Measurements from ENCODE around the gene EIF4E1B. TPM values are rescaled to one million over a fixed set of nuclear protein-coding genes. Genes with fewer than 3 reads are reported as not detected.

Gene EIF4E1B
- total RNA-seq, 1 experiment from 2014 or later: not detected

GRCh38 chr5:176690911-176691310, 60.4 kb downstream of the EIF4E1B start:
- DNase-seq (ENCODE audit: low read depth): no peak

- DNase-seq (ENCODE audit: low read depth): no peak
These were observed 61.0 kb downstream of the EIF4E1B start for GRCh38 chr5:176691524-176691923.

GRCh38 chr5:176692326-176692725, 61.9 kb downstream of the EIF4E1B start:
- no peak for DNase-seq (ENCODE audit: low read depth)

- DNase-seq (ENCODE audit: low read depth): no peak
These were observed 62.5 kb downstream of the EIF4E1B start for GRCh38 chr5:176692839-176693476.

GRCh38 chr5:176693477-176693851, 63.0 kb downstream of the EIF4E1B start:
- DNase-seq (ENCODE audit: low read depth): peak; percentile 6

- no peak for DNase-seq (ENCODE audit: low read depth)
These were observed 63.7 kb downstream of the EIF4E1B start for GRCh38 chr5:176694146-176694545.

- no peak for DNase-seq (ENCODE audit: low read depth)
These were observed 64.2 kb downstream of the EIF4E1B start for GRCh38 chr5:176694631-176695030.

- DNase-seq (ENCODE audit: low read depth): no peak
These were observed 64.6 kb downstream of the EIF4E1B start for GRCh38 chr5:176695073-176695472.

Other genes with a start within 250 kb of the EIF4E1B start
- 21.7 and 28.1 TPM in 2 replicates for gene NOP16, start 242.1 kb upstream of the EIF4E1B start, total RNA-seq (2014; rRNA removed)
- gene HIGD2A, start 241.9 kb upstream of the EIF4E1B start, total RNA-seq (2014; rRNA removed): 85.1 and 102 TPM in 2 replicates
- 138 and 149 TPM in 2 replicates for gene CLTB, start 214.1 kb upstream of the EIF4E1B start, total RNA-seq (2014; rRNA removed)
- 37.9 and 42.4 TPM in 2 replicates for gene FAF2, start 182.3 kb upstream of the EIF4E1B start, total RNA-seq (2014; rRNA removed)
- gene RNF44, start 93.3 kb upstream of the EIF4E1B start, total RNA-seq (2014; rRNA removed): 5.5 and 10.5 TPM in 2 replicates
- gene CDHR2, start 81.3 kb upstream of the EIF4E1B start, total RNA-seq (2014; rRNA removed): not detected in 2 replicates
- gene GPRIN1, start 20.5 kb upstream of the EIF4E1B start, total RNA-seq (2014; rRNA removed): 11.7 and 16.2 TPM in 2 replicates
- 0.83 and 2.0 TPM in 2 replicates for gene SNCB, start 141 bp upstream of the EIF4E1B start, total RNA-seq (2014; rRNA removed)
- 49.7 and 50.8 TPM in 2 replicates for gene TSPAN17, start 16.8 kb downstream of the EIF4E1B start, total RNA-seq (2014; rRNA removed)
- 0.06 and 0.26 TPM in 2 replicates for gene UNC5A, start 179.9 kb downstream of the EIF4E1B start, total RNA-seq (2014; rRNA removed)